Stimulated activated naive CD8-positive, alpha-beta T cell treated with anti-CD3 and anti-CD28 coated beads, Interleukin-15, amount 100 ng/mL, for 72 hours (primary cell): ENCODE data around the gene NNT.
"Not testable (repeated sequence)": the region's sequence is repeated elsewhere in the genome, so short reads cannot be mapped to it uniquely, and the experiment has no call there.

Experiments used
- ATAC-seq: fragments of 150-1000 bp; cut with Tn5 transposase; 2 replicates; pipeline ENCODE4 v1.10.0; 2021; ENCODE audit warnings: mild to moderate bottlenecking, moderate library complexity
- DNase-seq, 2 donors: peaks; one replicate each; pipeline ENCODE4 v3.0.0; 2021 to 2022
- H3K27ac Mint-ChIP-seq, 2 donors: one replicate each; pipeline ENCODE4 v1.8.0; 2022; ENCODE audit warnings: mild to moderate bottlenecking in 2 of 2, mixed read lengths in 2 of 2, moderate library complexity in 2 of 2
- H3K27me3 Mint-ChIP-seq: one replicate; pipeline ENCODE4 v1.8.0; 2022; ENCODE audit warnings: mixed read lengths
- H3K4me1 Mint-ChIP-seq: one replicate; pipeline ENCODE4 v1.8.0; 2022; ENCODE audit warnings: mild to moderate bottlenecking, mixed read lengths
- H3K4me3 Mint-ChIP-seq, 2 donors: one replicate each; pipeline ENCODE4 v1.8.0; 2022; ENCODE audit warnings: mild to moderate bottlenecking in 2 of 2, mixed read lengths in 2 of 2, moderate library complexity in 1 of 2
- H3K9me3 Mint-ChIP-seq, 2 donors: one replicate each; pipeline ENCODE4 v1.8.0; 2022; ENCODE audit warnings: mixed read lengths in 2 of 2

Gene NNT

GRCh38 chr5:43745923-43746548, 143.1 kb downstream of the NNT start:
- H3K4me3 Mint-ChIP-seq, H3K27ac Mint-ChIP-seq, ATAC-seq, H3K27me3 Mint-ChIP-seq, DNase-seq, H3K4me1 Mint-ChIP-seq: not testable (repeated sequence)
- peaks cover 6 to 18% of the 10 kb centered on the region in 2 donors for H3K9me3 Mint-ChIP-seq

DNA sequence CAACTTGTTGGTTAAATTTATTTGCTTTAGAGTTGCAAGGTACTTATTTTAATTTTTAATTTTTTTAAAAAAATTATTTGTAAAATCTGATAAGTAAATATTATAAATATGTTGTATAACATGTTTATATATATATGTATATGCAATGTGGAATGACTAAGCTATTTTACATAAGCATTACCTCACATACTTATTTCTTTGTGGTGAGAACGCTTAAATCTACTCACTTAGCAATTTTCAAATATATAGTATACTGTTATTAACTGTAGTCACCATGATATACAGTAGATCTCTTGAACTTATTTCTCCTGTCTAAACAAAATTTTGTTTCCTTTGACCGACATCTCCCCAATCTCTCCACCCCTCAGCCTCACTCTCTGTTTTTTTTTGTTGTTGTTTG, 147.8 kb downstream of the NNT start:
- no peaks in the 10 kb centered on the region for H3K27me3 Mint-ChIP-seq
- H3K27ac Mint-ChIP-seq: no peak overlapping the region
- H3K9me3 Mint-ChIP-seq: peaks cover 8 to 34% of the 10 kb centered on the region in 2 donors
- DNase-seq: no peak
- H3K4me1 Mint-ChIP-seq: no peaks in the 10 kb centered on the region
- no peak for ATAC-seq
- H3K4me3 Mint-ChIP-seq: no peak overlapping the region

GRCh38 chr5:43753069-43753468, 150.1 kb downstream of the NNT start:
- ATAC-seq: no peak
- peaks cover 24 to 29% of the 10 kb centered on the region in 2 donors for H3K9me3 Mint-ChIP-seq
- no peak overlapping the region for H3K4me3 Mint-ChIP-seq
- DNase-seq: no peak
- no peak overlapping the region for H3K27ac Mint-ChIP-seq
- no peaks in the 10 kb centered on the region for H3K4me1 Mint-ChIP-seq
- no peaks in the 10 kb centered on the region for H3K27me3 Mint-ChIP-seq
